WERI-Rb-1 (cell line): ENCODE measurements around the gene TAX1BP3.

ENCODE experiments used
- DNase-seq: peaks from one replicate; pipeline ENCODE4 v3.0.0-alpha.2; 2020
- H3K27ac ChIP-seq: fragments of 250-450 bp; sonication (Bioruptor Pico); 2 replicates; pipeline ENCODE4 v1.5.1; 2020; ENCODE audit warnings: mild to moderate bottlenecking, moderate library complexity
- H3K27me3 ChIP-seq: fragments of 250-450 bp; sonication (Bioruptor Pico); 2 replicates; pipeline ENCODE4 v1.5.1; 2021; ENCODE audit warnings: mild to moderate bottlenecking, low read depth, moderate library complexity; ENCODE audit not compliant: insufficient read depth, severe bottlenecking
- H3K36me3 ChIP-seq: fragments of 250-450 bp; sonication (Bioruptor Pico); 2 replicates; pipeline ENCODE4 v1.5.1; 2020; ENCODE audit warnings: mild to moderate bottlenecking, moderate library complexity
- H3K4me3 ChIP-seq: 2 replicates; pipeline ENCODE4 v1.5.1; 2011; ENCODE audit warnings: low read depth, mild to moderate bottlenecking, control low read depth, low read length
- H3K9me3 ChIP-seq: fragments of 250-450 bp; sonication (Bioruptor Pico); 2 replicates; pipeline ENCODE4 v1.5.1; 2021; ENCODE audit warnings: mild to moderate bottlenecking, moderate library complexity; ENCODE audit not compliant: severe bottlenecking
- TF ChIP-seq, protein P1 (sequence below): IDR thresholded peaks from 2 replicates; pipeline ENCODE4 v1.5.1; 2011; ENCODE audit warnings: low read depth, mild to moderate bottlenecking, control low read depth, inconsistent platforms, low read length

Gene TAX1BP3

DNA sequence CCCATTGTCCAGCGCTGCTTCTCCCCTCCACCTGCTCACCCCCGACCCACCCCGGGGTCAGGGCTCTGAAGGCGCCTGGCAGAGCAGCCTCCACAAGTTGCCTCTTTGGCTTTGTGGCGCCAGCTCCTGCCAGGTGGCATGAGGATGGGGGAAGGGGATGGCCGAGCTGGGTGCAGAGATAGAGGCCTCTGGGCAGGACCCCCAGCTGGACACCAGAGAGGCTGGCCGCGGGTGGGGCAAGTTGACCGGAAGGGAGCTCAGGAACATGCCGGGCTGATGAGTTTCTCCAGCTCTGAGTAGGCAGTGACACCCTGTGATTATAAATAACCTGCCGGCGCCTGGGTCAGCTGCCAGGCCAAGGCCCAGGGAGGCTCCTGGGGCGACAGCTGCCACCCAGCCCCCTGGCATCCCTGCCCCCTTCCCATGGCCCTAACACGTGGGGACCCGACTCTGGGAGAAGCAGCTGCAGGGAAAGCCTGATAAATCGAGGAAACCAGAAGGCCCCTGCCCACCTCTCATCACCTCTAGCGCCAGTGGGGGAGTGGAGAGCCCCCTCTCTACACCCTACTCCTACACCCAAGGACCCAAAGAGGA, 26.8 kb upstream of the TAX1BP3 start:
- Histone ChIP-seq H3K4me3 (peak overlapping the region; percentile 44), H3K36me3 (no peaks in the 10 kb centered on the region), H3K27me3 (no peaks in the 10 kb centered on the region), H3K27ac (peak overlapping the region; percentile 20), H3K9me3 (no peaks in the 10 kb centered on the region)
- TF ChIP-seq, protein P1, sequence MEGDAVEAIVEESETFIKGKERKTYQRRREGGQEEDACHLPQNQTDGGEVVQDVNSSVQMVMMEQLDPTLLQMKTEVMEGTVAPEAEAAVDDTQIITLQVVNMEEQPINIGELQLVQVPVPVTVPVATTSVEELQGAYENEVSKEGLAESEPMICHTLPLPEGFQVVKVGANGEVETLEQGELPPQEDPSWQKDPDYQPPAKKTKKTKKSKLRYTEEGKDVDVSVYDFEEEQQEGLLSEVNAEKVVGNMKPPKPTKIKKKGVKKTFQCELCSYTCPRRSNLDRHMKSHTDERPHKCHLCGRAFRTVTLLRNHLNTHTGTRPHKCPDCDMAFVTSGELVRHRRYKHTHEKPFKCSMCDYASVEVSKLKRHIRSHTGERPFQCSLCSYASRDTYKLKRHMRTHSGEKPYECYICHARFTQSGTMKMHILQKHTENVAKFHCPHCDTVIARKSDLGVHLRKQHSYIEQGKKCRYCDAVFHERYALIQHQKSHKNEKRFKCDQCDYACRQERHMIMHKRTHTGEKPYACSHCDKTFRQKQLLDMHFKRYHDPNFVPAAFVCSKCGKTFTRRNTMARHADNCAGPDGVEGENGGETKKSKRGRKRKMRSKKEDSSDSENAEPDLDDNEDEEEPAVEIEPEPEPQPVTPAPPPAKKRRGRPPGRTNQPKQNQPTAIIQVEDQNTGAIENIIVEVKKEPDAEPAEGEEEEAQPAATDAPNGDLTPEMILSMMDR, result no peak
- DNase-seq, result peak; percentile 19

DNA sequence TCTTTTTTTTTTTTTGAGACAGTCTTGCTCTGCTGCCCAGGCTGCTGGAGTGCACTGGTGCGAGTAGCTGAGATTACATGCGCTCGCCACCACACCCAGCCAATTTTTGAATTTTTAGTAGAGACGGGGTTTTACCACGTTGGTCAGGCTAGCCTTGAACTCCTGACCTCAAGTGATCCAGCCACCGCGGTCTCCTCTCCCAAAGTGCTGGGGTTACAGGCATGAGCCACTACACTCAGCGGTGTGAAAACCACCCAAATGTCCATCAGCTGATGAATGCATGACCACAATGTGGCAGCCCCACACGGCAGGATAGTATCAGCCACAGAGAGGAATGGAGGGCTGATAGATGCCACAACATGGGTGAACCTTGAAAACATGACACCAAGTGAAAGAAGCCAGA, 25.5 kb upstream of the TAX1BP3 start:
- Histone ChIP-seq H3K27me3 (no peaks in the 10 kb centered on the region), H3K4me3 (no peak overlapping the region), H3K9me3 (no peaks in the 10 kb centered on the region), H3K36me3 (no peaks in the 10 kb centered on the region), H3K27ac (no peak overlapping the region)
- no peak for DNase-seq
- TF ChIP-seq, protein P1, result no peak

DNA sequence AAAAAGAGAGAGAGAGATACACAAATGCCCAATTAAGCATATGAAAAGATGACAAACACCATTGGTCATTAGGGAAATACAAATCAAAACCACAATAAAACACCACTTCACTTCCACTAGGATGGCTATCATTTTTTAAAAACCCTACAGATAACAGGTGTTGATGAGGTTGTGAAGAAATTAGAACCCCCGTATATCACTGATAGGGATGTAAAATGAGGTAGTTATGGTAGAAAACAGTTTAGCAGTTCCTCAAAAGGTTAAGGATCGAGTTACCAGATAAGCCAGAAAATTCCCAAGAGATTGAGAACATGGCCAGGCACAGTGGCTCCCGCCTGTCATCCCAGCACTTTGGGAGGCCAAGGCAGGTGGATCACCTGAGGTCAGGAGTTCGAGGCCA, 24.8 kb upstream of the TAX1BP3 start:
- H3K27ac ChIP-seq, result no peak overlapping the region

DNA sequence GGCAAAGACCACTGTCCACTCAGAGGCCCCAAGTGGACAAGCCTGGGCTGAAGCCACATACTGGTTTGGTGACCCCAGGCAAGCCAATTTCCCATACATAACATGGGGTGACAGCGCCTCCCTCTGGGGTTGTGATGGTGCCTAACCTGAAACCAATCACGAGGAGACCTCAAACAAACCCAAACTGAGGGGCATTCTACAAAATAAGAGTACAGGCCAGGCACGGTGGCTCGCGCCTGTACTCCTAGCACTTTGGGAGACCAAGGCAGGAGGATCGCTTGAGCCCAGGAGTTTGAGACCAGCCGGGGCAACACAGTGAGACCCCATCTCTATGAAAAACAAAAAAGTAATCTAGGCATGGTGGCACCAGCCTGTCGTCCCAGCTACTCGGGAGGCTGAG, 24.0 kb upstream of the TAX1BP3 start:
- Histone ChIP-seq H3K27ac (no peak overlapping the region), H3K9me3 (no peaks in the 10 kb centered on the region), H3K27me3 (no peaks in the 10 kb centered on the region), H3K4me3 (no peak overlapping the region), H3K36me3 (no peaks in the 10 kb centered on the region)
- no peak for DNase-seq
- TF ChIP-seq, protein P1, result peak; percentile 37; the same call in 1 of the 2 replicates

More for the DNA sequence above, 24.8 kb upstream of the TAX1BP3 start:
- TF ChIP-seq, protein P1, result no peak
- no peaks in the 10 kb centered on the region for H3K27me3 ChIP-seq
- DNase-seq, result no peak
- no peaks in the 10 kb centered on the region for H3K9me3 ChIP-seq
- H3K4me3 ChIP-seq, result no peak overlapping the region
- no peaks in the 10 kb centered on the region for H3K36me3 ChIP-seq

DNA sequence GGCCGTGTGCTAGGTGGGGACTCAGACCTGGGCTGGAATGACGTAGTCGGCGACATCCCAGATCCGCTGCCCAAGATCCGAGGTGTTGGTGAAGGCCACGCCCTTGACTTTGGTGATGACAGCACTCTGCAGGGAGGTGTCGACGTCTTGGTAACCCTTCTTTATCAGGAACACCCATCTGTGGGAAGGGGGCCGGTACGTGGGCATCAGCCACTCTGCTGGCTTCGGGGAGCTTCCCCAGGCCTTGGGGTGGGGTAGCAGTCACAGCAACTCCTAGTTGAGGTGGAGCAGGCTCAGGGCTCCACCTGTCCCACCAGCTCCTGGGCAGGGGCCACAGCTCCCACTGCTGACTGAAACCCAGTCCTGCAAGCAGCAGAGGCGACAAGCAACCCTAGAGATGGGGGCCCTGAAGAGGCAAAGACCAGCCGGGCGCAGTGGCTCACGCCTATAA, 23.3 kb upstream of the TAX1BP3 start:
- H3K9me3 ChIP-seq, result no peaks in the 10 kb centered on the region
- TF ChIP-seq, protein P1, result peak; percentile 61
- DNase-seq, result peak; percentile 25
- no peak overlapping the region for H3K4me3 ChIP-seq
- no peaks in the 10 kb centered on the region for H3K27me3 ChIP-seq
- no peak overlapping the region for H3K27ac ChIP-seq
- H3K36me3 ChIP-seq, result no peaks in the 10 kb centered on the region
